HepG2 (cell line): ENCODE data around the gene RNASE7. TPM values are rescaled to one million over a fixed set of nuclear protein-coding genes. Genes with fewer than 3 reads are reported as not detected.

Experiments used
- CENPBD1 ChIP-seq: sonication (generic); formaldehyde crosslinking; IDR thresholded peaks from 2 replicates; pipeline ENCODE4 v1.8.0; 2022; ENCODE audit warnings: missing genetic modification reagents, low read depth, mild to moderate bottlenecking, borderline replicate concordance
- GTF2F1 ChIP-seq: fragments of 150-350 bp; IDR thresholded peaks from 2 replicates; pipeline ENCODE4 v1.6.1; 2014; ENCODE audit warnings: low read length
- MIER3 ChIP-seq: IDR thresholded peaks from 2 replicates; pipeline ENCODE4 v1.6.1; 2016; ENCODE audit warnings: missing compliant biosample characterization, borderline replicate concordance
- SAFB2 ChIP-seq: sonication (generic); formaldehyde crosslinking; IDR thresholded peaks from 2 replicates; pipeline ENCODE4 v1.5.1; 2020; ENCODE audit warnings: missing genetic modification reagents, low read depth, mild to moderate bottlenecking, borderline replicate concordance
- SP1 ChIP-seq, 2 experiments: fragments of 450-650 bp in 1 of 2; sonication (generic) in 1 of 2; formaldehyde crosslinking in 1 of 2; IDR thresholded peaks; 2 replicates each; pipeline versions ENCODE4 v1.4.0 to v1.6.1; 2016 to 2020; ENCODE audit warnings: missing genetic modification reagents in 1 of 2
- STAG1 ChIP-seq: sonication (generic); formaldehyde crosslinking; IDR thresholded peaks from 2 replicates; pipeline ENCODE4 v1.4.0; 2020; ENCODE audit warnings: missing genetic modification reagents
- TCF7 ChIP-seq: sonication (generic); IDR thresholded peaks from 2 replicates; pipeline ENCODE4 v1.6.1; 2016; ENCODE audit warnings: antibody characterized with exemption, low read depth
- ZNF180 ChIP-seq: sonication (generic); formaldehyde crosslinking; IDR thresholded peaks from 2 replicates; pipeline ENCODE4 v1.4.0; 2020; ENCODE audit warnings: low read depth, missing genetic modification reagents, borderline replicate concordance
- ZNF317 ChIP-seq: sonication (generic); formaldehyde crosslinking; IDR thresholded peaks from 2 replicates; pipeline ENCODE4 v1.5.0; 2020; ENCODE audit warnings: mild to moderate bottlenecking, missing genetic modification reagents
- ZNF33B ChIP-seq: sonication (generic); formaldehyde crosslinking; IDR thresholded peaks from 2 replicates; pipeline ENCODE4 v1.5.1; 2020; ENCODE audit warnings: mild to moderate bottlenecking, missing genetic modification reagents
- ZNF7 ChIP-seq: IDR thresholded peaks from 2 replicates; pipeline ENCODE4 v1.6.1; 2016; ENCODE audit warnings: missing biosample characterization, missing genetic modification reagents
- ZNF788 ChIP-seq: sonication (generic); formaldehyde crosslinking; IDR thresholded peaks from 2 replicates; pipeline ENCODE4 v1.5.0; 2020; ENCODE audit warnings: mild to moderate bottlenecking, missing genetic modification reagents, borderline replicate concordance
- ZSCAN5A ChIP-seq: sonication (generic); formaldehyde crosslinking; IDR thresholded peaks from 2 replicates; pipeline ENCODE4 v1.8.0; 2022; ENCODE audit warnings: mild to moderate bottlenecking, missing genetic modification reagents, borderline replicate concordance
- polyA plus RNA-seq, 8 experiments: library from polyadenylated mRNA; depleted of rRNA in 3 of 8; stranded (reverse) in 7 of 8; unstranded in 1 of 8; fragments of >200 nt; fragmentation: Illumina TruSeq in 4 of 8; extraction: Trizol in 4 of 8; gene quantifications; 2 replicates each; pipeline versions ENCODE4 v1.2.1 to v1.2.3, GENCODE V29; 2011 to 2016; ENCODE audit warnings: low read depth in 4 of 8, missing spikeins in 1 of 8, mixed read lengths in 1 of 8; ENCODE audit not compliant: insufficient read depth in 1 of 8
- total RNA-seq, 5 experiments: library from RNA; depleted of rRNA; stranded (reverse); fragments of >200 nt; fragmentation: Illumina TruSeq; extraction: Trizol; gene quantifications; 2 replicates each; pipeline ENCODE4 v1.2.3, GENCODE V29; 2016; ENCODE audit warnings: low read depth in 1 of 5
- TF ChIP-seq, protein P1 (sequence below): sonication (generic); formaldehyde crosslinking; IDR thresholded peaks from 2 replicates; pipeline ENCODE4 v1.4.0; 2020; ENCODE audit warnings: mild to moderate bottlenecking, missing genetic modification reagents
- TF ChIP-seq, protein P2 (sequence below): sonication (generic); formaldehyde crosslinking; IDR thresholded peaks from 2 replicates; pipeline ENCODE4 v1.4.0; 2020; ENCODE audit warnings: low read depth, mild to moderate bottlenecking, missing genetic modification reagents
- TF ChIP-seq, protein P3 (sequence below): sonication (generic); formaldehyde crosslinking; IDR thresholded peaks from 2 replicates; pipeline ENCODE4 v1.4.0; 2020; ENCODE audit warnings: mild to moderate bottlenecking, missing genetic modification reagents, borderline replicate concordance

Gene RNASE7
- total and polyA plus RNA-seq, 2 of the 13 experiments (the other 11 are each of a cell fraction or from before 2014, with no cell fraction given) = 0.04 TPM; not detected in 1

DNA sequence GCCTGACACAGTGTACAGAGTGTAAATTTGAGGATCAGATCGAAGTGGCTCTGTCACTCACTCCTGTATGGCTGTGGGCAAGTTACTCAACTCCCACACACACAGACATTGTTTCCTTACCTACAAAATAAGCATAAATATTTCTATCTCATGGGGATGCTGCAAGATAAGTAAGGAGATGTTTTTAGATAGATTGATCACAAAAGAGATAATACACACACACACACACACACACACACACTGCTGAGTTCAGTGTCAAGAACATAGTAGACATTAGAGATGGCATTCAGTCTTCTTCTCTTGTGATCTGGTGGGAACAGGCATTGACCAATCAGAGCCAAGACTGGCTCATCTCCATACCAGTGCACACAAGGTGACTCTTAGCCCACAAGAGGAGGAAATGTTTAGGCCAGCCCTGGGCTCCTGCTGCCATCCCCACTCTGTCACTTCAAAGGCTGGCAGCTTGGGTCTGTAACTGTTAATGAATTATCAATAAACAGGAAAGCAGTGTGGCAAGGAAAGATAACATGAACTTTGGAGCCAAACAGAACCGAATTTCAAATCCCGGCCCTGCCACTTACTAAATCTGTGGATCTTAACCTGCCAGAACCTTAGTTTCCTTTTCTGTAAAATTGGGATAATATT lies 12.1 kb downstream of the RNASE7 start (continued):
- TF ChIP-seq ZNF317 = 0 out of 2 replicates have a peak, but pooled peaks have one; percentile 28
- TF ChIP-seq ZNF180 (CRISPR knock-in tag) = no peak
- TF ChIP-seq ZNF788 (CRISPR knock-in tag) = peak; percentile 80; the same call in 1 of the 2 replicates
- peak; percentile 97 for TF ChIP-seq TCF7
- no peak; the same call in 1 of the 2 replicates for TF ChIP-seq ZNF33B (CRISPR knock-in tag)
- TF ChIP-seq ZSCAN5A (CRISPR knock-in tag) = peak; percentile 83; the same call in 1 of the 2 replicates
- no peak; the same call in 1 of the 2 replicates for TF ChIP-seq SAFB2 (CRISPR knock-in tag)
- no peak; the same call in 1 of the 2 replicates for TF ChIP-seq MIER3 (CRISPR knock-in tag)
- TF ChIP-seq STAG1 (CRISPR knock-in tag) = 0 out of 2 replicates have a peak, but pooled peaks have one; percentile 22
- TF ChIP-seq, protein P1, sequence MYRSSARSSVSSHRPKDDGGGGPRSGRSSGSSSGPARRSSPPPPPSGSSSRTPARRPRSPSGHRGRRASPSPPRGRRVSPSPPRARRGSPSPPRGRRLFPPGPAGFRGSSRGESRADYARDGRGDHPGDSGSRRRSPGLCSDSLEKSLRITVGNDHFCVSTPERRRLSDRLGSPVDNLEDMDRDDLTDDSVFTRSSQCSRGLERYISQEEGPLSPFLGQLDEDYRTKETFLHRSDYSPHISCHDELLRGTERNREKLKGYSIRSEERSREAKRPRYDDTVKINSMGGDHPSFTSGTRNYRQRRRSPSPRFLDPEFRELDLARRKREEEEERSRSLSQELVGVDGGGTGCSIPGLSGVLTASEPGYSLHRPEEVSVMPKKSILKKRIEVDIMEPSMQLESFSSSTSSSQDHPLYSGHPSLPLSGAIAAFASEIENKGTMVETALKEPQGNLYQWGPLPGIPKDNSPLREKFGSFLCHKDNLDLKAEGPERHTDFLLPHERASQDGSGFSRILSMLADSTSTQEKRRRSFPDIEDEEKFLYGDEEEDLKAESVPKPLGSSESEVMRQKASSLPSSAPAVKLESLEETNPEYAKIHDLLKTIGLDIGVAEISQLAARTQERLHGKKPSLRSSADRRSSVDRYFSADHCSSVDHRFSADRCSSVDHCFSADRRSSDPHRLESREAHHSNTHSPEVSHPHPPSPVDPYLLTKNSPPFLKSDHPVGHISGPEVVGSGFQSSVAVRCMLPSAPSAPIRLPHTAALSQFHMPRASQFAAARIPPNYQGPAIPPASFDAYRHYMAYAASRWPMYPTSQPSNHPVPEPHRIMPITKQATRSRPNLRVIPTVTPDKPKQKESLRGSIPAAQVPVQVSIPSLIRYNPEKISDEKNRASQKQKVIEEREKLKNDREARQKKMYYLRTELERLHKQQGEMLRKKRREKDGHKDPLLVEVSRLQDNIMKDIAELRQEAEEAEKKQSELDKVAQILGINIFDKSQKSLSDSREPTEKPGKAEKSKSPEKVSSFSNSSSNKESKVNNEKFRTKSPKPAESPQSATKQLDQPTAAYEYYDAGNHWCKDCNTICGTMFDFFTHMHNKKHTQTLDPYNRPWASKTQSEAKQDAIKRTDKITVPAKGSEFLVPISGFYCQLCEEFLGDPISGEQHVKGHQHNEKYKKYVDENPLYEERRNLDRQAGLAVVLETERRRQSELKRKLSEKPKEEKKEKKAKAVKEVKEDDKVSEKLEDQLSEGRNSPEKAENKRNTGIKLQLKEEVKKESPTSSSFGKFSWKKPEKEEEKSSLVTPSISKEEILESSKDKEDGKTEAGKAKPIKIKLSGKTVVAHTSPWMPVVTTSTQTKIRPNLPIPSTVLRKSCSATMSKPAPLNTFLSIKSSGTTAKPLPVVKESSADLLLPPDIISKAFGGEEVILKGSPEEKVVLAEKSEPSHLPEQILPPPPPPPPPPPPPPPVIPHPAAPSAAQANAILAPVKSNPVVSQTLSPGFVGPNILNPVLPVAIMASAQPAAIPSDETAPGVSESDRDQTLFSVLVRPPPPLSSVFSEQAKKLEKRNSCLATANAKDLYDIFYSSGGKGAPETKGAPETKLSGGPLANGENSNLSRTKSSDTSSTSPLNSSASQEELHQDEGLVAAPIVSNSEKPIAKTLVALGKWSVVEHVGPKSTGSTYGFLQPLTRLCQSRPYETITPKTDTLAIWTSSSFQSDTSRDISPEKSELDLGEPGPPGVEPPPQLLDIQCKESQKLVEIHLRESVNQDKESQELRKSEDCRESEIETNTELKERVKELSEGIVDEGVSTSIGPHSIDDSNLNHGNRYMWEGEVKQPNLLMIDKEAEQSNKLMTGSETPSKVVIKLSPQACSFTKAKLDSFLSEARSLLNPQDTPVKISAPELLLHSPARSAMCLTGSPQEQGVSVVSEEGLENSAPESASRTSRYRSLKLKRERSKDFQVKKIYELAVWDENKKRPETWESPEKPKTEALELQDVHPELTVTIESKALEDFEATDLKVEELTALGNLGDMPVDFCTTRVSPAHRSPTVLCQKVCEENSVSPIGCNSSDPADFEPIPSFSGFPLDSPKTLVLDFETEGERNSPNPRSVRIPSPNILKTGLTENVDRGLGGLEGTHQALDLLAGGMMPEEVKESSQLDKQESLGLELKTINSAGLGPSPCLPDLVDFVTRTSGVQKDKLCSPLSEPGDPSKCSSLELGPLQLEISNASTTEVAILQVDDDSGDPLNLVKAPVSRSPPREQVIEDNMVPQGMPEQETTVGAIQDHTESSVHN = no peak
- no peak for TF ChIP-seq CENPBD1
- TF ChIP-seq, protein P2, sequence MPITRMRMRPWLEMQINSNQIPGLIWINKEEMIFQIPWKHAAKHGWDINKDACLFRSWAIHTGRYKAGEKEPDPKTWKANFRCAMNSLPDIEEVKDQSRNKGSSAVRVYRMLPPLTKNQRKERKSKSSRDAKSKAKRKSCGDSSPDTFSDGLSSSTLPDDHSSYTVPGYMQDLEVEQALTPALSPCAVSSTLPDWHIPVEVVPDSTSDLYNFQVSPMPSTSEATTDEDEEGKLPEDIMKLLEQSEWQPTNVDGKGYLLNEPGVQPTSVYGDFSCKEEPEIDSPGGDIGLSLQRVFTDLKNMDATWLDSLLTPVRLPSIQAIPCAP (CRISPR knock-in tag) = peak; percentile 52; the same call in 1 of the 2 replicates
- no peak for TF ChIP-seq GTF2F1
- TF ChIP-seq, protein P3, sequence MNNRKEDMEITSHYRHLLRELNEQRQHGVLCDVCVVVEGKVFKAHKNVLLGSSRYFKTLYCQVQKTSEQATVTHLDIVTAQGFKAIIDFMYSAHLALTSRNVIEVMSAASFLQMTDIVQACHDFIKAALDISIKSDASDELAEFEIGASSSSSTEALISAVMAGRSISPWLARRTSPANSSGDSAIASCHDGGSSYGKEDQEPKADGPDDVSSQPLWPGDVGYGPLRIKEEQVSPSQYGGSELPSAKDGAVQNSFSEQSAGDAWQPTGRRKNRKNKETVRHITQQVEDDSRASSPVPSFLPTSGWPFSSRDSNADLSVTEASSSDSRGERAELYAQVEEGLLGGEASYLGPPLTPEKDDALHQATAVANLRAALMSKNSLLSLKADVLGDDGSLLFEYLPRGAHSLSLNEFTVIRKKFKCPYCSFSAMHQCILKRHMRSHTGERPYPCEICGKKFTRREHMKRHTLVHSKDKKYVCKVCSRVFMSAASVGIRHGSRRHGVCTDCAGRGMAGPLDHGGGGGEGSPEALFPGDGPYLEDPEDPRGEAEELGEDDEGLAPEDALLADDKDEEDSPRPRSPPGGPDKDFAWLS (CRISPR knock-in tag) = no peak
- no peak for TF ChIP-seq SP1 (IDR thresholded peaks at IDR 0.05)
- peak; percentile 48; the same call in 1 of the 2 replicates for TF ChIP-seq SP1 (CRISPR knock-in tag; IDR thresholded peaks at IDR 0.05)
- peak; percentile 96 for TF ChIP-seq ZNF7
